Astrocyte of the hippocampus (primary cell): ENCODE measurements around the gene SH2D3C.
"Not testable (repeated sequence)": the region's sequence is repeated elsewhere in the genome, so short reads cannot be mapped to it uniquely, and the experiment has no call there.

Experiments
- DNase-seq: peaks from one replicate; pipeline ENCODE4 v3.0.0; 2011; ENCODE audit warnings: low read depth, low spot score

Gene SH2D3C

DNA sequence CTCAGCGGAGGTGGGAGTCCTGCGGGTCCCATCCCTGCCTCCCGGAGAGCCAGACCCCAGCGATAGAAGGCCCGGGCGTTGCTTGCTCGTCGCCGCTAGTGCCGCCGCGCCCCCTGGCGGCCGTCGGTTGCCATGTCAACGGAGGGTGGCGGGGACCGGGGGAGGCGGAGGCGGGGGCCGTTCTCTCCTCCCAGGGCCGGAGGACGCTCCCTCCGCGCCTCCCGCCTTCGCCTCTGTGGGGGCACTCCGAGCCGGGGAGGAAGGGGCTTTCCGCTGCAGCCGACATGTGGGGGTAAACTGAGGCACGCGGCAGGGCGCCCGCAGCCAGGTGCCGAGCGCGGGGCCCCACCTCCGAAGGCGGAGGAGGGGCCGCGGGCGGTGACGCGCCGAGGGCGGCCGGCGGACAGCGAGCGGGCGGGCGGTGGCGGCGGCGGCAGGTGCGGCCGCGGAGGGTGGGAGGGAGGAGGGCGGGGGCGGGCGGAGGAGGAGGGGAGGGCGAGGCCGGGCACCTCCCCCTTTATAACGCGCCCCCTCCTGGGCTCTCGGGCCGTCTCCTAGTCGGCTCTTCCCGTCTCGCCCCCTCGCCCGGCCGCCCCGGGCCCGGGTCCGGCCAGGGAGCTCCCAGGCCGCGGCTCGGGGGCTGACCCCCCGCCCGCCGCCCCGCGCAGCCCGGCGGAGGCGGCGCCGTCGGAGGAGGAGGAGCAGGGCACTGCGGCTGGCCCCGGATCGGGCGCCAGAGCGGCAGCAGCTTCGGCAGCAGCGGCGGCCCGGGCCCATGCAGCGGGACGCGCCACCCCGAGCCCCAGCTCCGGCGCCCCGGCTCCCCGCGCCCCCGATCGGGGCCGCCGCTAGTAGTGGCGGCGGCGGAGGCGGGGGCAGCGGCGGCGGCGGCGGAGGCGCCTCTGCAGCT, 6.8 kb upstream of the SH2D3C start:
- DNase-seq = peak; percentile 92

DNA sequence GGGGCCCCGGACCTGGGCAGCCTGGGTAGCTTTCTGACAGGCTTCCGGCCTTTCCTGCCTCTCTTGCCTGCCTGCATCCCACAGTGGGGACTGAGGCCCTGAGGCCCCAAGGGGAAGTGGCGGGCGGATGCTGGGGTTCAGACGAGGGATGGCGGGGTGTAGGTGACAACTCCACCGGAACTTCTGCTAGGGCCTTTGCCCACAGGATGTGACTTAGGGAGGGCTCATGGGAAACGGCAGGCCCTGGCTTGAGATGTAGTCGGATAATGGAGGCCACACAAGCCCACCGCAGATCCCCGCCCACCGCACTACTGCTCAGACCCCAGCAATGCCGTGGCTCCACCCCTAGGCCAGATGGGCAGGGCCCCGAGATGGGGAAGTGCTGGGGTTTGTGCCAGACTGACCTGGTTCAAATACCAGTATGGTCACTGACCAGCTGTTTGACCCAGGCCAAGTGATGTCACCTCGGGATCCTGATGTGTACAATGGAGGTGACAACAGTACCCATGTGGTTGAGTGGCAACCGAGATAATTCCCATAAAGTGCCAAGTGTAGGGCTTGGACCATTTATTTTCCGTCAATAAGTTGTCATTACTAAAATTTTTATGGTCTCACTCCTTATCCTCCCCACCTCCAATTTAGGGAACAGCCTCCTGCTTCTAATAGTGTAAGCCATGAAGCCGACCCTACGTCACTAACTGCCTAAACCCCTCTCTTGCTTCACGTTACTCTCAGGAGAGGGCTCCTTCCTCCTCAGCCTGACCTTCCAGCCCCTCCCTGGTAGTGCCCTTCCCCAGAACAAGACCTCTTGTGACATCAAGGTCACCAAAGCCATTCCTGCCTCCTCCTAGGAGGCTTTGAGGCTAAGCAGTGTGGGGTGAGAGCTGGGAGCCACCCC, 4.9 kb upstream of the SH2D3C start:
- DNase-seq = no peak

DNA sequence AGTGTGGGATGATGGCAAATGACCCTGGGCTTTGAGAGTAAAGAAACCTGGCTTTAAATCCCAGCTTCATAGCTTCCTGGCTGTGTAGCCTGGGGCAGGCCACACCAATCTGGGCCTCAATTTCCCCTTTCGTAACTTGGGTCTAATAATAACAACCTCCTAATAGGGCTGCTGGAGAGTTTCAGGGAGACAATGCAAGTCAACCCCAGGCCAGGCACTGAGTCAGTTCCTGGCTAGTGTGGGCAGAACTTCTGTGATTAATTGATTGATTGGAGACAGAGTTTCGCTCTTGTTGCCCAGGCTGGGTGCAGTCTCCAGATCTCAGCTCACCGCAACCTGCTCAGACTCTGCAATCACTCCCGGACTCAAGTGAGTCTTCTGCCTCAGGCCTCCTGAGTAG, 3.3 kb upstream of the SH2D3C start:
- no peak for DNase-seq

DNA sequence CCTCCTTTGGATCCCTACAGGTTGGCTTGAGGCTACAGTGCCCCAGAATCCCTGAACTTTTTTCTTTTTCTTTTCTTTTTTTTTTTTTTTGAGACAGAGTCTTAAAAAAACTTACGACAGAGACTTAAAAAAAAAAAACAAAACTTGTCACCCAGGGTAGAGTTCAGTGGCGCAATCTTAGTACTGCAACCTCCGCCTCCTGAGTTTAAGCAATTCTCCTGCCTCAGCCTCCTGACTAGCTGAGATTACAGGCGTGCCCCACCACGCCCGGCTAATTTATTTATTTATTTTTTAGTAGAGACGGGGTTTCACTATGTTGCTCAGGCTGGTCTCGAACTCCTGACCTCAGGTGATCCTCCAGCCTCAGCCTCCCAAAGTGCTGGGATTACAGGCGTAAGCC, 2.4 kb upstream of the SH2D3C start:
- DNase-seq = not testable (repeated sequence)

DNA sequence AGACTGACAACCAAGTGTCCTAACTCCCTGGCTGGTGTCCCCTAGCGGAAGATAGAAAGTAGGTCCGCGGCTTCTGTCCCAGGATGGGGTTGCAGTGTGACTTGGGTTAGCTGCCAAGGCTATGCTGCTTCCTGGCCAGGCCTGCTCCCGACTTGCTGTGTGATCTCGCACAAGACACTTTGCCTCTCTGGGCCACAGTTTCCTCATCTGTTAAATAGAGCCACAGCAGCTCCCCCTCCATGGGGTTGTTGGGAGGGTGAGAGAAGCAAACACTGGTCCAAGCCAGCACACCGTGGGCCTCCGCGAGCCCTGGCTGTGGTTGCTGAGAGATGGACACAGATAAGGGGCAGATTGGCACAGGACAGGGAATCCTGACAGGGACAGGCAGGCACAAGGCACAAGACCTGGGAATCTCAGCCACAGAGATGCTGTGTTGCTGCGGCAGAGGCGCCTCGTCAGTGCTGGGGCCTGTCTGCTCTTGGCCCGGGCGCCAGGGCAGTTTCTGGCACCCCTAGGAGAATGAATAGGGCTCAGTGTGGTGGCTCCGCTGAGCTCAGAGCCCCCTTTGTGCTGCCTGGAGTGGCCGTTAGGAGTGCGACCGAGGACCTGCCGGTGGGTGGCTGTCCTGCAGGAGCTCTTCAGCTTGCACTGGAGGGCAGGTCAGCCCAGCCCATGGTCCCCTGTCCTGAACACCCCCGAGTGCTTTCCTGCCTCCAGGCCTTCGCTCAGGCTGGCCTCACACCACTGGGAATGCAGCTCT, 1.8 kb upstream of the SH2D3C start:
- DNase-seq = no peak

DNA sequence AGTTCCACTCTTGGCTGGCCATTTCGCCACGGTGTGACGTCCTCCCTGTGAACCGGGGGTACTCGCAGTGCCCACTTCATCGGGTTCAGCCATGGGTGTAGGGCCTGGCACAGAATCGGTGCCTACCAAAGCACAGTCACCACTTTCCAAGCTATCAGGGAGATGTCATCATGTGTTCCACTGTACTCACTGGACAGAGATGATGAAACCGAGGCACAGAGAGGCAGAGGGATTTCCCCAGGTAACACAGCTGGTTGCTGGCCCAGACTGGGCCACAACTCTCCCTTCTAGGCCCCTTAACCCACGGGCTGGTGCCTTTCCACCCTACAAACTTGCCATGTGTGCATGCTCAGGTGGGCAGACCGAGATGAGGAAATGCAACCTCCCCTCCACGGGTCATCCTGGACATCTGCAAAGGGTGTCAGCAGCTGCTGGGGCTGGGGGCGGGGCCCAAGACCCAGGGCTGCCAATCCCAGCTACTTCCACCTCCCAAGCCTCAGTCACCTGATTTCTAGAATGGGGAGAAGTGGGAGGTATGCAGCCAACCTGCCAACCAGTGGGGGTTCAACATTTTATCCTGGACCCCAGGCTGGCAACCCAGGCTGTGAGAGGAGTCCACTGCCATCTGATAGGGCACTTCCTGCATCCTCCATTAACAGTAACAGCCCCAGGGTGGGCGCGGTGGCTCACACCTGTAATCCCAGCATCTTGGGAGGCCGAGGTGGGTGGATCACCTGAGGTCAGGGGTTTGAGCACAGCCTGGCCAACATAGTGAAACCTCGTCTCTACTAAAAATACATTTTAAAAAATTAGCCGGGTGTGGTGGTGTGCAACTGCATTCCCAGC, 893 bp upstream of the SH2D3C start:
- DNase-seq = no peak

DNA sequence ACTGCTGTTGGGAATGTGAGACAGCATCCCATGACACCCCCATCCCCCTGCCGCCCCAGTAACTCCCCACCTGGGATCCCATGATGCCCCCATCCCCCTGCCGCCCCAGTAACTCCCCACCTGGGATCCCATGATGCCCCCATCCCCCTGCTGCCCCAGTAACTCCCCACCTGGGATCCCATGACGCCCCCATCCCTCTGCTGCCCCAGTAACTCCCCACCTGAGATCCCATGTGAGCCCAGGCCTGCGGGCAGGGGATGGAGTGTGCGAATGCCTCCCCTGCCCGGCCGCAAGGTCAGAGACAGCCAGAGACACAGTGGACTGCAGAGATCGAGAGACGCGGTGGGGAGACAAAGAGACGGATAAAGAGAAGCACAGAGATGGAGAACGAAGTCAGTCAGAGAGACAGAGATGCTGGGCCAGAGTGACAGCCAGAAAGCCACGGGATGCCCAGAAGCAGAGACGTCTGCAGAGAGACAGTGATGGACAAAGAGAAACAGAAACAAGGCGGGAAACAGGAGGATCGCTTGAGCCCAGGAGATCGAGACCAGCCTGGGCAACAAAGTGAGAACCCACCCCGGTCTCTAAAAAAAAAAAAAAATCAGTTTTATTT, 992 bp downstream of the SH2D3C start:
- DNase-seq = no peak

DNA sequence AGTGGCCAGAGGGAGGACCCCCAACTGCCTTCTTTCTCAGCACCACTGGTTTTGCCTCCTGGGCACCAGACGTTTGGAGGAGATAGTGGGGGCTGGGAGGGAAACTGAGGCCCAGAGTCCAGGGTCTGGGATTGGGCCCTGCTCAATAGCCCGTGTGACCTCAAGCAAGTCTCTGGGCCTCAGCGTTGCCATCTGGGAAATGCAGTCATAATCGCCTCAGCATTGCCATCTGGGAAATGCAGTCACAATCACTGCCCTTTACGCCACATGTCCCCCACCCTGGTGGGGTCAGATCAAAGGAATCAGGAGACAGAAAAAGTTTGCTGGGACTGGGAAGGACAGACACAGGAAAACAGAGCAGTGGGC, 1.6 kb downstream of the SH2D3C start:
- DNase-seq = no peak

DNA sequence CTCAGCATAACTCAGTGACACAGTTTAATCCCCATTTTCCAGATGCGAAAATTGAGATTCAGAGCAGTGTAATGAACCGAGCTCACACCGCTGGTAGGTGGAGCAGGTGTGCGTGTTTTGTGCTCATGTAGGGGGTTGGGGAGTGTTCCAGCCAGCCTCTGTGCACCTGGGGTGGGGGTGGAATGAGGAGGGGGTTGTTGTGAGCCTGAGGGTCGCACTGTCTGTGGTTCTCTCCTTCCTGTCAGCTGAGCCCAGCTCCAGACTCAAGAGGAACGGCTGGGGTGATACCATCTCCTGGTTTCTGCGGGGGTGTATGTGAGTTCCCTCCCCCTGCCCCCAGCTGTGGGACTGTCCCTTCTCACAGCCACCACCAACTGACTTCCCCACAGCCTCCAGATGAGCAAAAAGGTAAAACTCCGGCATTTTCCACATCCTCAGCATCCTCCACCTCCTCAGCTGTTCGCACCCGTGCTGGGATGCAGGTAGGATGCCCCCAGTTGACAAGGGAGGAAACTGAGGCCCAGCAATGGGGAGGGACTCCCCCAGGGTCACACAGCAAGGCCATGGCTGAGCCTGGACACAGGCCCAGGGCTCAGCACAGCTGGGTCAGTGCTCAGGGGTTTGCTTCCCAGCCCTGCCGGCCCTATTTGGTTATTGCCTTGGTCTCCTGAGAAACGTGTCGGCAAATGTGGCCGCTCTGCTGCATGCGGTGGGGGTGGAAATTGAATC, 2.1 kb downstream of the SH2D3C start:
- DNase-seq = no peak

DNA sequence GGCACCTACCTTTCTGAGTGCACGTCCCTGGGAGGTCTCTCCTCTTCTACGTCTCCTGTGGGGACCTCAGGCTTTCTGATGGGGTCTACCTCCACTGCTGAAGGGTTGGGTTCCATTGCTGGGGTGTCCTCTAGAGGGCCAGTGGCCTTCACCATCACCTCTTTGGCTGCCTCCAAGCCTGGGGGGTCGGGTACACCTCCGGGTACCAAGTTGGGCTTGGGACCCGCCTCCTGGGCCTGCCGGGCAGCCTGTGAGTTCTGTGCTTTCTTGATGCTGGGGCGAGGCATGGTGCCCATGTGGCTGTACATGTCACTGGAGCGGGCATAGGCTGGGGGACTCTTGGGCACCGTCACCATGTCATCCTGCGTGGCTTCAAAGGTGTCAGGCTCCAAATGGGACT, 4.5 kb downstream of the SH2D3C start:
- no peak for DNase-seq

DNA sequence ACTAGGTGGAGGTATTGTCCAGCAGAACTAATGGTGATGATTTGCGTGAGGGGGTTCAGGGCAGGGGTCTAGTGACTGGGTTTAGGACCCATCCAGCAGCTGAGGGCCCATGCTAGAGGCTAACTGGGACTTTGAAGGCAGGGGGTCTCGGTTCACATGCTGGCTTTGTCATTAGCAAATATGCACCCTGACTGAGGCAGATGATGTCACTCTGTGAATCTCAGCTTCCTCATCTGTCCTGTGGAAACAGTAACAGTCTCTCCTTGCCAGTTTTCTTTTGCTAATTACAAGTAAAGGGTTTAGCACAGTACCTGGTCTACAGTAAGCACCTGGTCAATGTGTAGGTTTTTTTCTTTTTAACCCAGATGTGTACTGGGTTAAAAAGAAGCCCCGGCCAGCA, 5.2 kb downstream of the SH2D3C start:
- DNase-seq = no peak

DNA sequence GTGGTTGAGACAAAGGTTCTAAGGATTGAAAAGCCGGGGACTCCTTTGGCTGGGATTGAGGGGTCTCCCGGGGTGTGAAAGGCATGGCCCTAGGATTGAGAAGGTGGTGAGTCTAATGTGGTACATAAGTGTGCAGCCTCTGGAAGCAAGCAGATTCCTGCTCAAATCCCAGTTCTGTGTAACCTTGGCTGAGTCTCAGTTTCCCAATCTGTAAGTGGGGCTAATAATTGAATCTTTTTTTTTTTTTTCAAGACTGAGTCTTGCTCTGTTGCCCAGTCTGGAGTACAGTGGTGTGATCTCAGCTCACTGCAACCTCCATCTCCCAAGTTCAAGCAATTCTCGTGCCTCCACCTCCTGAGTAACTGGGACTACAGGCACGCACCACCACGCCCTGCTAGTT, 5.9 kb downstream of the SH2D3C start:
- DNase-seq = no peak

DNA sequence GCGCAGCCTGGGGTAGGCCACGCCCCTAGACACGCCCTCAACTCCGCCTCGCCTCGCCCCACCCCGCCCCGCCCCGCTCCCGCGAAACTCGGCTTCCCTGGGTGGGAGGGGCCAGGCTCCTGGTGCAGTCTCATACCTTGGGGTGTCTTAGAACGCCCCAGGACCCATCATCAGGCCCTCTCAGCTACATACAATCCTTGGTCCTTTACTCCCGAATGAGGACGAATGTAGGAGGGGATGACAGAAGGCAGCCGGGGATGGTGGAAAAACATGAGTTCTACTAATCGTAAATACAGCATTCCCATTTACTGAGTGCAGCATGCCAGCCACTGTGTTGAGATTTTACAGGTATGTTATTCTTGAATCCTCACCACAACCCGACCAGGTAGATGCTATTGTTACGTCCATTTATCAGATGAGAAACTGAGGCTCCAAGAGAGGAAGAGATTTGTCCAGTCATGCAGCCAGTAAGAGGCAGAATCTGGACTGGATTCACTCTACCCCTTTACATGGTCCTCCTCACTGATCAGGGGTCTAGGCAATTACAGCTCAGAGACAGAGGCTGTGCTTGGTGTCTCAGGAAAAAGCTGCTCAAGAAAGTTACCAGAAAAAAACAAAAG, 6.8 kb downstream of the SH2D3C start:
- DNase-seq = no peak

DNA sequence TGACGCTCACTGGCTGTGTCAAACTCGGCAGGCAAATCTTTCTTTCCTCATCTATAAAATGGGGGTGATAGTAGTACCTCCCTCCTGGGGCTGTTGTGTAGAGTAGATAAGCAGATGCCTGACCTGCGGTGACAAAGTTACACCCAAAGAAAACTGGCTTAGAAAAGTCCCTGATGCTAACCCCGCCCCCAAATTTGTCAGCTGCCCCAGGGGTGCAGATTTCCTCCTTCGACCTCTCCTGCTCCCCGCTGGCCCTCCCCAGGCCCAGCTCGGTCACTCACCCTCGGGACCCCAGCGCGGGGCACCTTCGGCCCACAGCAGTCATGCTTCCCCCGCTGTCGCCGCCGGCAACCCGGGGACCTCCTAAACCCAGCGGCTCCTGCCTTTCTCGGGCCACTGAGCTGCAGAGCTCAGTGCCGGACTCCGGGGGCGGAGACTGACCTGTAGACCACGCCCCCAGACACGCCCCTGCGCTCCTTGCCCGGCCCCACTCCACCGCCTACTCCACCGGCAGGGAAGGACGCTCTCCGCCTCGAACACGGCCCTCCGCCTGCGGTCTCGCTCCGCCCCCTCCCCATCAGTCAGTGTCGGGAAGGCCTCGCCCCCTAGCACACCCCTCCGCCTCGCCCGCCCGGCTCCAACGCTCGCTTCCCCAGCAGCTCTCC, 7.4 kb downstream of the SH2D3C start:
- peak; percentile 99 for DNase-seq

DNA sequence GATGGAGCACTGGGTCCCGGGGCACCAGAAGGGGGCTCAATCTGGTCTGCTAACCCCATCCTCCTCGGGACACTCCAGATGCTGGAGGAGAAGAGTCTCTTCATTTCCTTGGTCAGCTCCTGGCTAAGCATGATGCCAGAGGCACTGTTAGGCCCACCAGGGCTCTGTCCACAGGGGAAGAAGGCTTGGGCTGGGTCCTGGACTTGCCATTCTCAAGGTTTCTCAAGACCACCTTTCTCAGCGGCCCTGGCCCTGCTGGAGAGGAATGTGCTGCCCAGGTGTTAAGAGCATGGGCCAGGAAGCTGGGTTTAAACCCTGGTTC, 7.9 kb downstream of the SH2D3C start:
- no peak for DNase-seq

DNA sequence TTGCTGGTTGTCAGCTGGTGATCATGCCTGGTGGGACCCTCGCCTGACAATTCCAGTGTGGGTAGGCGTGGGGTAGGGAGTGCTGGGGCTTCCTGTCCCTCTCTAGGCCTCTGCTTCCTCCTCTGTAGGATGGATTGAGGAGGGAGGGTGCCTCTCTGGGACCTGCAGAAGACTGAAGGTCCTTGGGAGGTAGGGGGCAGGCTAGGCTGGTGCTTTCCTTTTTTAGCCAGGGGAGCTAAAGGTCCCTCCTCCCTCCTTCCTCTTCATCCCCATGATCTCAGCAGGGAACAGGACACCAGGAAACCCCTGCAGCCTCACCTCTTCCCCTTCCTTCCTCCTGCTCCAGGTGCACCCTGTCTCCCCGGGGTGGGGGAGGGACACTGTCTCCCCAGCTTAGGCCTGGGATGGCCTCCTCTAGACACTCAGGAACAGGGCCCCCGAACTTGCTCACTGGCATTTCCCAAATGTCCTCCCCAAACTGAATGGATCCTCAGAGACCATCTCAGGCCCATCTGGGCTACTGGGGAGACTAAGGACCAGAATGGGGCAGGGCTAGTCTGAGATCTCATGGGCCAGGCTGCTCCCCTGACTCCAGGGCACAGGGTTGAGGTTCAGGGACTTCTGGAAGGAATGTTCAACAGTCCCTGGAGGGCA, 8.4 kb downstream of the SH2D3C start:
- DNase-seq = no peak

DNA sequence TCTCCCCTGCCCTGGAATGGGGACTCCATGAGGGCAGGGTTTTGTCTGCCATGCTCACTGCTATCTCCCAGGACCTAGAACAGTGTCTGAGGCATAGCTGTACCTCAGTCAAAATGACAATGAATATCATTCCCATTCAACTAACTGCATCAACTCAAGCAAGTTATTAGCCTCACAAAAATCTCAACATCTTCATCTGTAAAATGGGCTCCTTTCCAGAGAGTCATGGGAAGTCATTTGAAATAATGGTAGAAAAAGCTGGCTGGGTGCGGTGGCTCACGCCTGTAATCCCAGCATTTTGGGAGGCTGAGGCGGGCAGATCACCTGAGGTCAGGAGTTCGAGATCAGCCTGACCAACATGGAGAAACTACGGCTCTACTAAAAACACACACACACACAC, 9.4 kb downstream of the SH2D3C start:
- DNase-seq = no peak

DNA sequence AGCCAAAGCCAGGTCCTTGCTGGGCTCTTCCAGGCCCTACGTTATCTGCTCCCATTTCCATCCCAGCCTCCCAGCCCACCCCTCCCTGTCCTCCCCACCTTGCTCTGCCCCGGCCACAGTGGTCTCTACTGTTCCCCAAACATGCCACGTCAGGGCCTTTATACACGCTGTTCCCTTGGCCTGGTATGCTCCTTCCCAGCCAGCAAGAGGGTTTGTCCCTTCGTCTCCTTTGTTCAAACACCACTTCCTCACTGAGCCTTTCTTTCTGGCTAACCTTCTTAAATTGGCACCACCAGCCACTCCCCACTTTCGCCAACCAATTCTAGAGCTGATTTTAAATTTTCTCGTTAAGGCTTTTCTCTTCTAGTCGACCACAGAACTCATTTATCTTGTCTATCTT, 9.8 kb downstream of the SH2D3C start:
- DNase-seq = no peak

DNA sequence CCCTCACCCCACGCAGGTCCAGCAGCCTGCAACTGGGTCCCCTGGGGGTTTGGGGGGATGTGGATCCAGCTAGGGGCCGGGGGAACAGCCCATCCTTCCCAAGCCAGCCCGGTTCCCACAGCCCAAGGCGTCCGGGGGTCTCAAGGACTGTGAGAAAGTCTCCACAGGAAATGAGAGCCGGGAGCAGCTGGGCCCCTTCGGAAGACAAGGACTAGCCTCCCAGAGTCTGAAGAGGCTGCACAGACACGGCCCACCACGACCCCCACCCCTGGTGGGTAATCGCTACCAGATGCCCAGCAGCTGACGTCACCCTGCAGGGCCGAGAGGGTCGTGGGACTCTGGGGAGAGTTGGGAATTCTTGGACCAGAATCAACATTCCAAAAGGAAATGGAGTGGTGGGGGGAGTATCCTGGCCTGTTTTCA, 10.5 kb downstream of the SH2D3C start:
- peak; percentile 63 for DNase-seq
